Panc1 (cell line): ENCODE measurements around the gene GTSE1. TPM values are rescaled to one million over a fixed set of nuclear protein-coding genes. Genes with fewer than 3 reads are reported as not detected.

Experiments used
- ATAC-seq: fragments of 200-7000 bp; cut with Tn5 transposase; 2 replicates; pipeline ENCODE4 v1.9.1; 2020; ENCODE audit warnings: mild to moderate bottlenecking, moderate library complexity
- BruUV-seq: library from RNA; stranded (reverse); fragments of 400-500 nt; replicated peaks from 2 replicates; lab custom pipeline; 2021; lab: Mats Ljungman, UMichigan
- CTCF ChIA-PET: fragments of 300-600 bp; sonication (Branson Sonifier 250); formaldehyde crosslinking; loops from one replicate; lab custom pipeline; 2022; ENCODE audit warnings: antibody characterized with exemption; lab: Charles Lee
- POLR2A ChIA-PET: fragments of 300-600 bp; sonication (Branson Sonifier 250); formaldehyde crosslinking; loops from one replicate; lab custom pipeline; 2022; ENCODE audit warnings: antibody characterized with exemption; lab: Charles Lee
- DNase-seq: peaks from one replicate; pipeline ENCODE4 v3.0.0-alpha.2; 2010; ENCODE audit warnings: low read depth, low spot score
- H3K27ac ChIP-seq: 2 replicates; pipeline ENCODE4 v1.5.1; 2011; ENCODE audit warnings: mild to moderate bottlenecking, low read length, inconsistent platforms
- H3K27me3 ChIP-seq: fragments of 200-500 bp; sonication (Bioruptor generic); 2 replicates; pipeline ENCODE4 v1.6.0; 2014; ENCODE audit warnings: low read length, inconsistent platforms; ENCODE audit not compliant: control insufficient read depth, insufficient read depth
- H3K36me3 ChIP-seq: fragments of 200-500 bp; sonication (Bioruptor generic); 2 replicates; pipeline ENCODE4 v1.5.1; 2014; ENCODE audit warnings: inconsistent platforms, mild to moderate bottlenecking, low read length, moderate library complexity; ENCODE audit not compliant: control insufficient read depth, insufficient read depth
- H3K4me1 ChIP-seq: 2 replicates; pipeline ENCODE4 v1.5.1; 2011; ENCODE audit warnings: inconsistent platforms, mild to moderate bottlenecking, low read length, moderate library complexity; ENCODE audit not compliant: control insufficient read depth, insufficient read depth
- H3K4me3 ChIP-seq, 2 experiments: 2 replicates each; pipeline ENCODE4 v1.5.1; 2011 to 2012; ENCODE audit warnings: low read depth in 2 of 2, low read length in 2 of 2, mild to moderate bottlenecking in 2 of 2, inconsistent platforms in 1 of 2, moderate library complexity in 1 of 2
- H3K9me3 ChIP-seq: fragments of 200-500 bp; sonication (Bioruptor generic); 2 replicates; pipeline ENCODE4 v1.5.1; 2014; ENCODE audit warnings: low read depth, mild to moderate bottlenecking, inconsistent platforms, low read length, moderate library complexity; ENCODE audit not compliant: control insufficient read depth, insufficient read depth
- POLR2AphosphoS5 ChIP-seq: IDR thresholded peaks from 2 replicates; pipeline ENCODE4 v1.6.1; 2012; ENCODE audit warnings: mild to moderate bottlenecking, low read depth, low read length, moderate library complexity
- REST ChIP-seq, 2 experiments: IDR thresholded peaks; 2 replicates each; pipeline ENCODE4 v1.6.1; 2011 to 2012; ENCODE audit warnings: low read depth in 2 of 2, control low read depth in 1 of 2, low read length in 1 of 2, mild to moderate bottlenecking in 1 of 2, moderate library complexity in 1 of 2; ENCODE audit not compliant: insufficient read depth in 1 of 2
- SIN3A ChIP-seq: IDR thresholded peaks from 2 replicates; pipeline ENCODE4 v1.6.1; 2012; ENCODE audit warnings: low read depth, mild to moderate bottlenecking, low read length, moderate library complexity, borderline replicate concordance; ENCODE audit not compliant: insufficient read depth
- TCF7L2 ChIP-seq: IDR thresholded peaks from 2 replicates; pipeline ENCODE4 v1.6.1; 2011; ENCODE audit warnings: mild to moderate bottlenecking, low read depth, low read length, inconsistent platforms
- in situ Hi-C: cut with HindIII; loops from 2 replicates; pipeline ENCODE4 v1.10.0; 2016; ENCODE audit warnings: low sequenced_read_pairs, low pct_unique_long_range_greater_than_20kb
- intact Hi-C: fragments of 100-400 bp; cut with micrococcal nuclease; formaldehyde crosslinking; loops from one replicate; pipeline ENCODE4 v1.10.0; 2022; ENCODE audit not compliant: unreplicated experiment
- total RNA-seq: library from RNA; stranded (reverse); gene quantifications from one replicate; pipeline ENCODE4 v1.2.1, GENCODE V29; 2021; ENCODE audit not compliant: unreplicated experiment
- TF ChIP-seq, protein P1 (sequence below): fragments of 450-650 bp; IDR thresholded peaks from 2 replicates; pipeline ENCODE4 v1.5.1; 2017; ENCODE audit warnings: mild to moderate bottlenecking

GTSE1 gene
- total RNA-seq, 1 experiment from 2014 or later = 36.2 TPM

- in situ Hi-C loops = no loop called here
- TF ChIP-seq REST (IDR thresholded peaks at IDR 0.05; ENCODE audit: insufficient read depth in 1 of 2, low read depth in 2 of 2, low read length in 1 of 2) (no peak), TCF7L2 (no peak), POLR2AphosphoS5 (no peak), SIN3A (no peak)
- TF ChIP-seq, protein P1, sequence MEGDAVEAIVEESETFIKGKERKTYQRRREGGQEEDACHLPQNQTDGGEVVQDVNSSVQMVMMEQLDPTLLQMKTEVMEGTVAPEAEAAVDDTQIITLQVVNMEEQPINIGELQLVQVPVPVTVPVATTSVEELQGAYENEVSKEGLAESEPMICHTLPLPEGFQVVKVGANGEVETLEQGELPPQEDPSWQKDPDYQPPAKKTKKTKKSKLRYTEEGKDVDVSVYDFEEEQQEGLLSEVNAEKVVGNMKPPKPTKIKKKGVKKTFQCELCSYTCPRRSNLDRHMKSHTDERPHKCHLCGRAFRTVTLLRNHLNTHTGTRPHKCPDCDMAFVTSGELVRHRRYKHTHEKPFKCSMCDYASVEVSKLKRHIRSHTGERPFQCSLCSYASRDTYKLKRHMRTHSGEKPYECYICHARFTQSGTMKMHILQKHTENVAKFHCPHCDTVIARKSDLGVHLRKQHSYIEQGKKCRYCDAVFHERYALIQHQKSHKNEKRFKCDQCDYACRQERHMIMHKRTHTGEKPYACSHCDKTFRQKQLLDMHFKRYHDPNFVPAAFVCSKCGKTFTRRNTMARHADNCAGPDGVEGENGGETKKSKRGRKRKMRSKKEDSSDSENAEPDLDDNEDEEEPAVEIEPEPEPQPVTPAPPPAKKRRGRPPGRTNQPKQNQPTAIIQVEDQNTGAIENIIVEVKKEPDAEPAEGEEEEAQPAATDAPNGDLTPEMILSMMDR = no peak
- Histone ChIP-seq H3K4me3 (no peak overlapping the region), H3K27ac (no peak overlapping the region), H3K27me3 (no peaks in the 10 kb centered on the region), H3K9me3 (no peaks in the 10 kb centered on the region), H3K36me3 (no peaks in the 10 kb centered on the region), H3K4me1 (no peaks in the 10 kb centered on the region)
- CTCF ChIA-PET = interaction anchor here (0.6 kb wide), 1 partner anchor 255 kb away, joined by 10 read pairs; no protein-coding TSS in a partner anchor
- POLR2A ChIA-PET = no interaction called here
- no TSS peak for BruUV-seq
- DNase-seq (no peak), ATAC-seq (no peak)
- intact Hi-C loops = no loop called here
Observed at GRCh38 chr22:46290843-46291785, 5.6 kb upstream of the GTSE1 start.

GRCh38 chr22:46292173-46292572 lies 4.5 kb upstream of the GTSE1 start:
- DNase-seq (no peak), ATAC-seq (no peak)
- H3K27ac ChIP-seq = no peak overlapping the region
- in situ Hi-C loops (no loop called here), intact Hi-C loops (no loop called here)
- no TSS peak for BruUV-seq
- no peaks in the 10 kb centered on the region for H3K9me3 ChIP-seq
- POLR2A ChIA-PET = no interaction called here
- H3K36me3 ChIP-seq = no peaks in the 10 kb centered on the region
- H3K4me3 ChIP-seq = no peak overlapping the region
- H3K27me3 ChIP-seq = no peaks in the 10 kb centered on the region
- H3K4me1 ChIP-seq = no peaks in the 10 kb centered on the region
- CTCF ChIA-PET = no interaction called here
- TF ChIP-seq REST (IDR thresholded peaks at IDR 0.05; ENCODE audit: insufficient read depth in 1 of 2, low read depth in 2 of 2, low read length in 1 of 2) (no peak), SIN3A (no peak), POLR2AphosphoS5 (no peak), TCF7L2 (no peak)
- TF ChIP-seq, protein P1 = no peak
